H9 (cell line): ENCODE results near the gene UTS2. TPM values are rescaled to one million over a fixed set of nuclear protein-coding genes. Genes with fewer than 3 reads are reported as not detected.

Source experiments
- DNase-seq: peaks from one replicate; pipeline ENCODE4 v3.0.0-alpha.2; 2017
- H2AFZ ChIP-seq: one replicate; pipeline ENCODE4 v1.6.1; 2013; ENCODE audit warnings: mild to moderate bottlenecking, low read length, control low read depth, moderate library complexity
- H2AK5ac ChIP-seq: 2 replicates; pipeline ENCODE4 v1.6.1; 2013; ENCODE audit warnings: low read length, control low read depth, mixed read lengths; ENCODE audit not compliant: insufficient read length
- H2BK120ac ChIP-seq: one replicate; pipeline ENCODE4 v1.6.1; 2013; ENCODE audit warnings: low read depth, mild to moderate bottlenecking, low read length, control low read depth, inconsistent platforms; ENCODE audit not compliant: poor library complexity, severe bottlenecking
- H2BK12ac ChIP-seq: 2 replicates; pipeline ENCODE4 v1.6.1; 2013; ENCODE audit warnings: low read length, control low read depth, mixed read lengths, low read depth; ENCODE audit not compliant: insufficient read length
- H2BK15ac ChIP-seq: 2 replicates; pipeline ENCODE4 v1.6.1; 2013; ENCODE audit warnings: low read depth, low read length, control low read depth
- H2BK20ac ChIP-seq: one replicate; pipeline ENCODE4 v1.6.1; 2013; ENCODE audit warnings: low read depth, mild to moderate bottlenecking, low read length, control low read depth, inconsistent platforms; ENCODE audit not compliant: poor library complexity, severe bottlenecking
- H2BK5ac ChIP-seq: 2 replicates; pipeline ENCODE4 v1.6.1; 2013; ENCODE audit warnings: low read length, control low read depth, mixed read lengths; ENCODE audit not compliant: insufficient read length
- H3K14ac ChIP-seq: 2 replicates; pipeline ENCODE4 v1.6.1; 2013; ENCODE audit warnings: low read length, control low read depth; ENCODE audit not compliant: insufficient read depth
- H3K18ac ChIP-seq: 2 replicates; pipeline ENCODE4 v1.6.1; 2013; ENCODE audit warnings: low read depth, mild to moderate bottlenecking, mixed read lengths, low read length, control low read depth; ENCODE audit not compliant: insufficient read length
- H3K23ac ChIP-seq: 2 replicates; pipeline ENCODE4 v1.6.1; 2013; ENCODE audit warnings: low read length, control low read depth, mixed read lengths, low read depth; ENCODE audit not compliant: insufficient read length
- H3K23me2 ChIP-seq: 2 replicates; pipeline ENCODE4 v1.6.1; 2013; ENCODE audit warnings: low read depth, mild to moderate bottlenecking, mixed read lengths, low read length, control low read depth; ENCODE audit not compliant: insufficient read length, poor library complexity, severe bottlenecking
- H3K27ac ChIP-seq: 2 replicates; pipeline ENCODE4 v1.5.1; 2013; ENCODE audit warnings: low read length, control low read depth, mixed read lengths, low read depth; ENCODE audit not compliant: insufficient read length
- H3K27me3 ChIP-seq: 2 replicates; pipeline ENCODE4 v1.6.1; 2013; ENCODE audit warnings: low read length, control low read depth, inconsistent platforms; ENCODE audit not compliant: insufficient read depth
- H3K4ac ChIP-seq: 2 replicates; pipeline ENCODE4 v1.6.1; 2013; ENCODE audit warnings: low read depth, mild to moderate bottlenecking, control low read depth, inconsistent platforms, low read length, moderate library complexity
- H3K4me1 ChIP-seq: 2 replicates; pipeline ENCODE4 v1.6.1; 2013; ENCODE audit warnings: low read length, control low read depth, inconsistent platforms; ENCODE audit not compliant: insufficient read depth
- H3K4me2 ChIP-seq: 2 replicates; pipeline ENCODE4 v1.6.1; 2013; ENCODE audit warnings: low read length, control low read depth, mixed read lengths; ENCODE audit not compliant: insufficient read length, insufficient read depth
- H3K56ac ChIP-seq: 2 replicates; pipeline ENCODE4 v1.6.1; 2013; ENCODE audit warnings: low read depth, mild to moderate bottlenecking, mixed read lengths, low read length, control low read depth; ENCODE audit not compliant: insufficient read length
- H3K79me1 ChIP-seq: 2 replicates; pipeline ENCODE4 v1.6.1; 2013; ENCODE audit warnings: low read depth, mild to moderate bottlenecking, moderate library complexity, low read length, control low read depth, inconsistent platforms; ENCODE audit not compliant: insufficient read depth, poor library complexity, severe bottlenecking
- H3K79me2 ChIP-seq: 2 replicates; pipeline ENCODE4 v1.6.1; 2013; ENCODE audit warnings: low read length, control low read depth, inconsistent platforms; ENCODE audit not compliant: insufficient read depth
- H3K9ac ChIP-seq: 2 replicates; pipeline ENCODE4 v1.6.1; 2013; ENCODE audit warnings: low read length, control low read depth, mixed read lengths; ENCODE audit not compliant: insufficient read length; ENCODE audit errors: extremely low read depth
- H3K9me3 ChIP-seq: one replicate; pipeline ENCODE4 v1.6.1; 2013; ENCODE audit warnings: low read depth, low read length, inconsistent platforms; ENCODE audit not compliant: control insufficient read depth
- H3T11ph ChIP-seq: one replicate; pipeline ENCODE4 v1.6.1; 2013; ENCODE audit warnings: mild to moderate bottlenecking, low read length, control low read depth, inconsistent platforms
- H4K20me1 ChIP-seq: one replicate; pipeline ENCODE4 v1.6.1; 2013; ENCODE audit not compliant: control insufficient read depth, insufficient read length, insufficient read depth
- H4K5ac ChIP-seq: 2 replicates; pipeline ENCODE4 v1.6.1; 2013; ENCODE audit warnings: low read depth, mild to moderate bottlenecking, mixed read lengths, low read length, control low read depth; ENCODE audit not compliant: insufficient read length
- H4K8ac ChIP-seq: replicated peaks from 2 replicates; pipeline ENCODE4 v1.6.1; 2013; ENCODE audit warnings: low read length, control low read depth, mixed read lengths, low read depth; ENCODE audit not compliant: insufficient read length
- H4K91ac ChIP-seq: 2 replicates; pipeline ENCODE4 v1.6.1; 2013; ENCODE audit warnings: low read depth, mild to moderate bottlenecking, moderate library complexity, mixed read lengths, low read length, control low read depth; ENCODE audit not compliant: insufficient read length
- H3K27ac Mint-ChIP-seq, 3 experiments: 2 replicates in 2 of 3; 3 replicates in 1 of 3; pipeline ENCODE4 v1.8.0; 2020 to 2021; ENCODE audit warnings: mixed read lengths in 3 of 3, mild to moderate bottlenecking in 1 of 3, moderate library complexity in 1 of 3
- H3K27me3 Mint-ChIP-seq: 2 replicates; pipeline ENCODE4 v1.8.0; 2021; ENCODE audit warnings: low read depth, mild to moderate bottlenecking, moderate library complexity, mixed read lengths
- H3K36me3 Mint-ChIP-seq, 3 experiments: 2 replicates in 2 of 3; 3 replicates in 1 of 3; pipeline ENCODE4 v1.8.0; 2020 to 2021; ENCODE audit warnings: low read depth in 3 of 3, mixed read lengths in 3 of 3; ENCODE audit not compliant: insufficient read depth in 1 of 3
- H3K4me1 Mint-ChIP-seq, 2 experiments: 2 replicates each; pipeline ENCODE4 v1.8.0; 2020; ENCODE audit warnings: mixed read lengths in 2 of 2
- H3K4me3 Mint-ChIP-seq, 2 experiments: 2 replicates in 1 of 2; 3 replicates in 1 of 2; pipeline ENCODE4 v1.8.0; 2020 to 2021; ENCODE audit warnings: mild to moderate bottlenecking in 2 of 2, mixed read lengths in 2 of 2, moderate library complexity in 1 of 2
- H3K9me3 Mint-ChIP-seq, 2 experiments: 2 replicates in 1 of 2; 3 replicates in 1 of 2; pipeline ENCODE4 v1.8.0; 2020; ENCODE audit warnings: mild to moderate bottlenecking in 2 of 2, mixed read lengths in 2 of 2, moderate library complexity in 1 of 2
- WGBS: extraction: QIAGEN DNeasy Blood & Tissue Kit; methylation state at CpG from one replicate; pipeline ENCODE4 v1.1.7; 2013; ENCODE audit warnings: missing lambda C conversion rate, low lambda C conversion rate, mixed read lengths; ENCODE audit not compliant: insufficient read length; ENCODE audit errors: extremely low coverage; 5-methylcytosine and 5-hydroxymethylcytosine counted together
- total RNA-seq: library from RNA; stranded (reverse); gene quantifications from 2 replicates; pipeline ENCODE4 v1.2.1, GENCODE V29; 2021
- TF ChIP-seq, protein P1 (sequence below): fragments of 200-600 bp; sonication (generic); conservative IDR thresholded peaks from 3 replicates; pipeline ENCODE4 v1.8.0; 2021; ENCODE audit warnings: antibody characterized with exemption, mild to moderate bottlenecking

The UTS2 gene
- total RNA-seq, 1 experiment from 2014 or later, result not detected

GRCh38 chr1:7893529-7894180, 40.8 kb upstream of the UTS2 start:
- Histone ChIP-seq H2BK5ac (no peak overlapping the region), H3K9me3 (no peaks in the 10 kb centered on the region), H3K27me3 (no peaks in the 10 kb centered on the region), H3K4ac (no peak overlapping the region), H3K4me2 (no peak overlapping the region), H4K8ac (no peak overlapping the region), H2BK120ac (no peak overlapping the region), H3K27ac (no peak overlapping the region), H4K20me1 (no peaks in the 10 kb centered on the region), H3K4me1 (no peaks in the 10 kb centered on the region), H3K14ac (no peak overlapping the region), H2BK20ac (no peak overlapping the region), H3K9ac (no peak overlapping the region), H2AFZ (no peak overlapping the region), H3K79me1 (no peaks in the 10 kb centered on the region), H3K18ac (no peak overlapping the region), H3K79me2 (no peaks in the 10 kb centered on the region), H4K91ac (no peak overlapping the region), H3K23me2 (no peaks in the 10 kb centered on the region), H2BK12ac (no peak overlapping the region), H3T11ph (no peak overlapping the region), H3K56ac (no peak overlapping the region), H4K5ac (no peak overlapping the region), H3K23ac (no peak overlapping the region), H2BK15ac (no peak overlapping the region), H2AK5ac (no peak overlapping the region)
- TF ChIP-seq, protein P1, sequence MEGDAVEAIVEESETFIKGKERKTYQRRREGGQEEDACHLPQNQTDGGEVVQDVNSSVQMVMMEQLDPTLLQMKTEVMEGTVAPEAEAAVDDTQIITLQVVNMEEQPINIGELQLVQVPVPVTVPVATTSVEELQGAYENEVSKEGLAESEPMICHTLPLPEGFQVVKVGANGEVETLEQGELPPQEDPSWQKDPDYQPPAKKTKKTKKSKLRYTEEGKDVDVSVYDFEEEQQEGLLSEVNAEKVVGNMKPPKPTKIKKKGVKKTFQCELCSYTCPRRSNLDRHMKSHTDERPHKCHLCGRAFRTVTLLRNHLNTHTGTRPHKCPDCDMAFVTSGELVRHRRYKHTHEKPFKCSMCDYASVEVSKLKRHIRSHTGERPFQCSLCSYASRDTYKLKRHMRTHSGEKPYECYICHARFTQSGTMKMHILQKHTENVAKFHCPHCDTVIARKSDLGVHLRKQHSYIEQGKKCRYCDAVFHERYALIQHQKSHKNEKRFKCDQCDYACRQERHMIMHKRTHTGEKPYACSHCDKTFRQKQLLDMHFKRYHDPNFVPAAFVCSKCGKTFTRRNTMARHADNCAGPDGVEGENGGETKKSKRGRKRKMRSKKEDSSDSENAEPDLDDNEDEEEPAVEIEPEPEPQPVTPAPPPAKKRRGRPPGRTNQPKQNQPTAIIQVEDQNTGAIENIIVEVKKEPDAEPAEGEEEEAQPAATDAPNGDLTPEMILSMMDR, result no peak
- Mint-ChIP-seq H3K27ac (no peak overlapping the region; a peak in 1 of 7 replicates), H3K4me1 (peaks cover 3 to 6% of the 10 kb centered on the region in 2 experiments; a peak in 3 of 4 replicates), H3K27me3 (peaks cover 2% of the 10 kb centered on the region; the same call in 1 of the 2 replicates), H3K4me3 (no peak overlapping the region), H3K9me3 (no peaks in the 10 kb centered on the region; a peak in 1 of 5 replicates), H3K36me3 (no peaks in the 10 kb centered on the region; a peak in 1 of 7 replicates)
- WGBS, result 100% methylated on average over 3 of the region's 13 CpGs
- no peak for DNase-seq
